Cerebellar cortex (tissue), 1 donor: Measurements from ENCODE around the gene YES1.
"Not testable (repeated sequence)": the region's sequence is repeated elsewhere in the genome, so short reads cannot be mapped to it uniquely, and the experiment has no call there.

Experiments used
- DNase-seq: peaks from one replicate; pipeline ENCODE4 v3.0.0-alpha.2; 2015; ENCODE audit warnings: low spot score

The YES1 gene

DNA sequence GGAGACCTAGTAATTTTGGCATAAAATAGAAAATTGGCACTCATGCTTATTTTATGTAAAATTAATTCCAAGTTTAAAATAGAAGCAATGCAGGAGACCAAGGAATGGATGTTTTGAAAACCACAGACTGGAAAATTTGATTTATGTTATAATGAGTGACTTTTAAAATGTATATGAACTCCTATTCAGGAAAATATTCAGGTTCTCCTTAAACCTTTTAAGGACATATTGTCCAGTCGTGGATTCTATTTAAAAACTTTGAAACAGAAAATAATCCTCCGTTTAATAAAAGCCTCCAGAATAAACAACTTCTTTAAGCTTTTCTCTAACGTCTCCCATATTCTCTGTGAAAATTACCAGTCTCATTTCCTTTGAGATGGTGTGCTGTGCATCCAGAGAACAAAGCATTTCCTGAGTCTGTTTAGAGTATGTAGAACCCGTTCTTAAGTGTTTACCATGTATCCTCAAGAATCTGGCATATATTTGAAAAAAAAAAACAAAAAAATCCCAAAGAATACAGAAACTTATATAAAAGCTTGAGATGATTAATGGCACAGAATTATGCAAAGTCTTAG lies 8.6 kb upstream of the YES1 start:
- no peak for DNase-seq

DNA sequence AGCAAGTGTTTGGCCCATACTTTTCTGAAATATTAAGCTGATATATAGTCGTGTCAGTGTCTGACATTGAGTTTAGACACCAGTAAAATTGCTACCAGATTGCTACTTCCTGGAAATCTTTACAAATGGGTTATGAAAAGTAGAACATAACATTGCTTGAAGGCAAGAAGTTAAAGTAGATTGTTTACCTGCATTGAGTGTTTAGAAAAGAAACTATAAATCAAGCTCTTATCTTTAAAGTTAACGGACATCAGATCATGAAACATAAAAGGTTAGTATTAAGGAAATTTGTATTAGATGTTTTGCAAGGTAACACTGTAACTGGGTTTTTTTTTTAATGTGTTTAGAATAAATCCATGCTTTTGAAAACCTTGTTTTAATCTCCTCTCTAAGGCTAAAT lies 4.8 kb upstream of the YES1 start:
- DNase-seq, result no peak

DNA sequence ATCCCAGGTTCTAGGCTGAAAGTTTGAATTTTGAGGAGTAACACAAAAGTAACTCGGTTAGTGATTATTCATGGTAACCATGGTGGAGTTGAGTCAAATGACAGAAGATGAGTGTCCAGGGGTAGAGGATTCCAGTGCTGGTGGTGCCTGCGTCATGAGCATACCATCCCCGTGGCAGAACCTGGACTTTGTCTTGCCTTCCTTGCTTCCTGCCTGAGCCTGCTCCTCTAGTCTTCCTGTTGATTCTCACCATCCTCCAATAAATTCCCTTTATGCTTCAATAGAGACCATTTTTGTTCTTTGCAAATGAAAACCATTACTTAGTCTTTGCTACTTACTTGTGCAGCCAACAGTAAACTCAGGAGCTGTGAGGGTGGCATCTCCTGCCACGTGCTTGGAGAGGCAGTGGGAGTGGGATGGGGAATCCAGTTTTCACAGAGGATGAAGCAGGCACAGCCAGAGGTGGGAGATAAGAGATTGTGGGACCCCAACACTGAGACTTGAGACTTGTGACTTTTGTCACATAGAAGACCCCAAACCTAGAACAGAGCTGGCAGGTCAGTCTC lies 4.1 kb upstream of the YES1 start:
- no peak for DNase-seq

DNA sequence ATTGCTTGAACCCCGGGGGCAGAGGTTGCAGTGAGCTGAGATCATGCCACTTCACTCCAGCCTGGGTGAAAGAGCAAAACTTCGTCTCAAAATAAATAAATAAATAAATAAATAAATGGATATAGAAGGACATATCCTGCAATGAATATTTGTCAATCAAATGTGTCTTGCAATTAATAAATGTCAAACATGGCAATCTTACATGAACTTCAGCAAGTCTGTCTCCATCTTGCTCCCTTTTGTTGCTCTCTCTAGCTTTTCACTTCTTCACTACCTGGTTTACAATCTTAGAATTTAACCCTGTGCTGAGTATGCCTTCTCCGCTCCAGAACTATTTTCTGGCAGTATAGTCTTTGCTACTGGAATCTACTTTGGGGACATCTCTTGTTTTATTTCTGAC lies 3.3 kb upstream of the YES1 start:
- no peak for DNase-seq

GRCh38 chr18:814300-815084 lies 2.5 kb upstream of the YES1 start:
- DNase-seq, result peak; percentile 22

- no peak for DNase-seq
Observed at GRCh38 chr18:813172-814071, 1.4 kb upstream of the YES1 start.

- peak; percentile 53 for DNase-seq
Observed at GRCh38 chr18:812376-813171, 532 bp upstream of the YES1 start.

DNA sequence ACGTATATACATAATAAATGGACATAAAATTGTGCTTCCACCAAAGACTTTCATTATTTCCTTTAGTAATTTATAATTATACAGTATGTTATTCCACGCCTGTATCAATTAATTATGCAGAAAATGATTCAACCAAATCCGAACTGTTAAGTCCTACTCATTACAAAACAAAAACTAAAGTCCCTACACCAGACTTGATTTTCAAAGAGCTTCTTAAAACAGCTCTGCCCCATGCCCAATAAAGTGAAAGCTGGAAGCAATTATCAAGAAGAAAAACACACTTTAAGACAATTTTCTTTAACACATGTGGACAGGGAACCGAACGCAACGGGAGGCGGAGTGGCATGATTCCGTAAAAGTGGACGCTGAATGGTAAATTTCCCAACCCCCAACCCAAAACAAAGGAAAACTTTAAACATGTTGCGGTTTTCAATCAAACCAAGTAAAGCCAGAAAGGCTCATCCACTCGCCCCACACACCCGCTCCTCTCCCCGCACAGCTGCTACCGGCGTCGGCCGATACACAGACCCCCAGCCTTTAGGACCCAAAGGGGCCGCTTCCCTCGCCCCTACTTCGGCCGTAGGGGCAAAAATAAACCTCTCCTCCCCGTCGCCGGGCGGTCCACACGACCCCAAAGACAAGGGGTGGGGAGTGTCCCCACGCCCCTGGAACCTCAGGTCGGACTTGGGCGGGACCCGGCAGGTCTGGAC lies 705 bp downstream of the YES1 start:
- no peak for DNase-seq

DNA sequence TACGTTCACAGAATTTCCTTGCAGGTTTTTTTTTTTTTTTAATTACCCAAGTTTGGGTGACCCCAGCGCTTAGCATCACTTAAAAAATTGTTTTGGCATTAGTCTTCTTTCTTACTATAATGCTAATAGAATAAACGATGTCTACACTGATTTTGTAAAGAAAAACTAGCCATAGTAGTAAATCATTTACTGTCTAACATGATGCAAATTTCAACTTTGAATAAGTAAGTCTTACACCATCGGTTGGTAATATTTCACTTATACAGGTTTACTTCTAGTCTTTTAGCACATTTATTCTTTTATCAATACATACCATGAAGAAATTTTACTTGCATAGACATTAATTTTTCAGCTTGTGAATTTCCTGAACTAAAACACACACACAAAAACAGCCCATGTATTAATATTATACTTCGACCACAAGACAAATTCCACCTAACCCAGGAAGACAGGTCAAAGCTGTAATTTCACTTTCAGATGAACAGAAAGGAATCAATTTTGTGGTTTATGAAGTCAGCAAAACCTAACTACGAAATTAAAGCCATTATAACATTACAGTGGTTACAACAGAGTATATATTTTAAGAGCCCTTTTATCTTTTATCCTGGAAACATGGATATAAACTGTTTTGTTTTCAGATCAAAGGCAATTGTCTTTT lies 1.9 kb downstream of the YES1 start:
- DNase-seq, result no peak

DNA sequence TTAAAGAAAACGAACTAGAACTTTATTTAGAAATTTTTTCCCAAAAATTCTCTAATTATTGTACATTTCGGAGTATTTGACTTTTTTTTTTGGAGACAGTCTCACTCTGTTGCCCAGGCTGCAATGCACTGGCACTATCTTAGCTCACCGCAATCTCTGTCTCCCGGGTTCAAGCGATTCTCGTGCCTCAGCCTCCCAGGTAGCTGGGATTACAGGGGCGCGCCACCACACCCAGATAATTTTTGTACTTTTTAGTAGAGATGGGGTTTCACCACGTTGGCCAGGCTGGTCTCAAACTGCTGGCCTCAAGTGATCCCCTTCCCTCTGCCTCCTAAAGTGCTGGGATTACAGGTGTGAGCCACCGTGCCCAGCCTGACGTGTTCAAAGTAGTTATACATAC lies 2.8 kb downstream of the YES1 start:
- DNase-seq, result not testable (repeated sequence)

DNA sequence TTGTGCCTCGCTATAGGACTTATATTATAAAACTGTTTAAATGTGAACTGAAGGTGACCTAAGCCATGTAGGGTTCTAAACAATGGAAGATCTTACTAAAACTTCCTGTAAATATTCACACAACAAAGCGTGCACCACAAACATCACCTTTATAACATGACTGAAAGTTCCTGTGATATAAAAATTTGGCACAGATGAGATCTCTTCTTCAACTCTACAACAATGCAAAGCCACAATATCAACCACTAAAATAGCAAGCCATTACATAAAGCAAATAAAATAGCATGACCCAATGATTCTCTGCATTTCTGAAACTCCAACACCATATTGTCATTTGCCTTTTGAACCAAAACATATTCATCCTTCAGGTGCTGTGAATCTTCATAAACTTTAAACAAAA lies 3.5 kb downstream of the YES1 start:
- no peak for DNase-seq

DNA sequence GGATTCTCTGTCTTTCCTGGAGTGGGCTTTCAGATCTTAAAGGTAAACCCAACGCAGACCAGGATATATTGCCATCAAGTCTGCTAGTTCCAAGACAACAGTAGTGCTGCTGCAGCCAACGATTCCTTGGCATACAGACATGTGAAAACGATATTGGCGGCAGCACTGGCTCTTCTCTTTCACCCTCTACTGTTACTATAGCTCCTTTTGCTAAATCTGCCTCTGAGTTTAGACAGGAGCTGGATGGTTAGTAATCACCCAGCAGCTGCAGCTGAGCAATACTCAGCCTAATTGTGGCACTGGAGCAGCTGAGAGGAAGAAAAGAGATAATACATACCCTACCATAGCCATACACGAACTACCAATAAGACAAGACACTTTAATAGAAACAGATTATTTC lies 4.0 kb downstream of the YES1 start:
- DNase-seq, result no peak

GRCh38 chr18:805755-806110 lies 6.3 kb downstream of the YES1 start:
- DNase-seq, result no peak

- no peak for DNase-seq
Observed at GRCh38 chr18:805008-805754, 6.9 kb downstream of the YES1 start.

GRCh38 chr18:801137-801536 lies 10.9 kb downstream of the YES1 start:
- no peak for DNase-seq

- no peak for DNase-seq
Observed at GRCh38 chr18:799943-800342, 12.1 kb downstream of the YES1 start.

- DNase-seq, result not testable (repeated sequence)
Observed at GRCh38 chr18:795383-795782, 16.7 kb downstream of the YES1 start.

DNA sequence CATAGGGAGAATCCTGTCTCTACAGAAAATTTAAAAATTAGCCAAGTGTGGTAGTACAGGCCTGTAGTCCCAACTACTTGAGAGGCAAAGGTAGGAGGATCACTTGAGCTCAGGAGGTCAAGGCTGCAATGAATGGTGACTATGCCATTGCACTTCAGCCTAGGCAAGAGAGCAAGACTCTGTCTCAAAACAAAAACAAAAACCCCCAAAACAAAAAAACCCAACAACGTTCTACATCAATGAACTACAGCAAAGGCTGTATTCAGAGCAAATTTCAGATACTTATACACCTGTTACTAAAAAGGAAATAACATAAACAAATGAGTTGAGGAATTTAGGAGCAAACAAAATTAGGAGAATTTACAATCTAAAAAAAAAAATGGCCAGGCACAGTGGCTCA lies 22.6 kb downstream of the YES1 start:
- no peak for DNase-seq

DNA sequence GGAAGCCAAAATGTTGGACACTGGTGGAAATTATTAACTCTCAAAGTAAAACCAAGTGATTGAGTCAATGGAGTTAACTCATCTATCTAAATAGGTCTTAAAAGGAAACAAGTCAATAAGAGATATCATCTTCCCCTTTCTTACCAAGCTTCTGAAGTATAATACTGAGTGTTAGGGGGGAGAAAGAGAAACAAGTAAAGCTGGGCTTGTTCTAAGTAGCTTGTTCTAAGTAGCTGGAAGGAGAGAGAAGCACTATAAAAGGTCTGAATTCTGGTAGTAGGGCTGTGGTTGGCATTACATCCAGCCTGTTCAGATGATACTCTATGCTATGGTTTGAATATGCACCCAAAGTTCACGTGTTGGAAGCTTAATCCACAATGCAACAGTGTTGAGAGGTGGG lies 26.8 kb downstream of the YES1 start:
- DNase-seq, result no peak
